WTC11 (cell line): Measurements from ENCODE around the gene PDCD1.

Source experiments
- KAT7 ChIP-seq: sonication (generic); formaldehyde crosslinking; IDR thresholded peaks from 2 replicates; pipeline ENCODE4 v1.8.1; 2023; ENCODE audit warnings: missing genetic modification reagents, mild to moderate bottlenecking, borderline replicate concordance
- TF ChIP-seq, protein P1 (sequence below): fragments of 250-450 bp; sonication (Bioruptor Pico); IDR thresholded peaks from 2 replicates; pipeline ENCODE4 v1.9.0; 2021; ENCODE audit warnings: mild to moderate bottlenecking
- TF ChIP-seq, protein P2 (sequence below): fragments of 200-600 bp; IDR thresholded peaks from 2 replicates; pipeline ENCODE4 v1.8.0; 2022; ENCODE audit warnings: antibody characterized with exemption
- TF ChIP-seq, protein P3 (sequence below): sonication (generic); formaldehyde crosslinking; IDR thresholded peaks from 2 replicates; pipeline ENCODE4 v1.8.1; 2023; ENCODE audit warnings: mild to moderate bottlenecking, missing genetic modification reagents, moderate library complexity

DNA sequence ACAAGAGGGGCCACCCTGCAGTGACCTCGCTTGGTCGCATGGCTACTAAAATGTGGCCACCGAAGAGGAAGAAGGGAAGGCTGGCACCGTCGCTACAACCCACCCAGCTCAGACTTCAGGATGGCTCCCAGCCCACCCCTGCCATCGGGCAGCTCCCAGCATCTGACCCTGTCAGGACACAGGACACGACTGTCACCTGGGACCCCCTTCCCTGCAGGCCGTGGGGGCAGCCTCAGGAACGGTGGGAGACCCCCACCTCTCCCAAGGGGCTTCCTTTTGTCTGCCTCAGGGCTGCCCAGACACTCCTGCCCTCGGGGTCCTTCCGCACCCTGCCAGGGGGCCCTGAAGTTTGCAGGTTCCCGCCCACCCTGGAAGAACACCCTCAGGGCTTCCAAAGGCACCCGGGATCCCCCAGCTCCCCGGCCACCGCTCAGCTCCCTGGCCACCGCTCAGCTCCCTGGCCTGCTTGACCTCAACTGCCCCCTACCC is 18.5 kb upstream of the PDCD1 start:
- TF ChIP-seq, protein P1, sequence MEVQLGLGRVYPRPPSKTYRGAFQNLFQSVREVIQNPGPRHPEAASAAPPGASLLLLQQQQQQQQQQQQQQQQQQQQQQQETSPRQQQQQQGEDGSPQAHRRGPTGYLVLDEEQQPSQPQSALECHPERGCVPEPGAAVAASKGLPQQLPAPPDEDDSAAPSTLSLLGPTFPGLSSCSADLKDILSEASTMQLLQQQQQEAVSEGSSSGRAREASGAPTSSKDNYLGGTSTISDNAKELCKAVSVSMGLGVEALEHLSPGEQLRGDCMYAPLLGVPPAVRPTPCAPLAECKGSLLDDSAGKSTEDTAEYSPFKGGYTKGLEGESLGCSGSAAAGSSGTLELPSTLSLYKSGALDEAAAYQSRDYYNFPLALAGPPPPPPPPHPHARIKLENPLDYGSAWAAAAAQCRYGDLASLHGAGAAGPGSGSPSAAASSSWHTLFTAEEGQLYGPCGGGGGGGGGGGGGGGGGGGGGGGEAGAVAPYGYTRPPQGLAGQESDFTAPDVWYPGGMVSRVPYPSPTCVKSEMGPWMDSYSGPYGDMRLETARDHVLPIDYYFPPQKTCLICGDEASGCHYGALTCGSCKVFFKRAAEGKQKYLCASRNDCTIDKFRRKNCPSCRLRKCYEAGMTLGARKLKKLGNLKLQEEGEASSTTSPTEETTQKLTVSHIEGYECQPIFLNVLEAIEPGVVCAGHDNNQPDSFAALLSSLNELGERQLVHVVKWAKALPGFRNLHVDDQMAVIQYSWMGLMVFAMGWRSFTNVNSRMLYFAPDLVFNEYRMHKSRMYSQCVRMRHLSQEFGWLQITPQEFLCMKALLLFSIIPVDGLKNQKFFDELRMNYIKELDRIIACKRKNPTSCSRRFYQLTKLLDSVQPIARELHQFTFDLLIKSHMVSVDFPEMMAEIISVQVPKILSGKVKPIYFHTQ = no peak
- TF ChIP-seq, protein P2, sequence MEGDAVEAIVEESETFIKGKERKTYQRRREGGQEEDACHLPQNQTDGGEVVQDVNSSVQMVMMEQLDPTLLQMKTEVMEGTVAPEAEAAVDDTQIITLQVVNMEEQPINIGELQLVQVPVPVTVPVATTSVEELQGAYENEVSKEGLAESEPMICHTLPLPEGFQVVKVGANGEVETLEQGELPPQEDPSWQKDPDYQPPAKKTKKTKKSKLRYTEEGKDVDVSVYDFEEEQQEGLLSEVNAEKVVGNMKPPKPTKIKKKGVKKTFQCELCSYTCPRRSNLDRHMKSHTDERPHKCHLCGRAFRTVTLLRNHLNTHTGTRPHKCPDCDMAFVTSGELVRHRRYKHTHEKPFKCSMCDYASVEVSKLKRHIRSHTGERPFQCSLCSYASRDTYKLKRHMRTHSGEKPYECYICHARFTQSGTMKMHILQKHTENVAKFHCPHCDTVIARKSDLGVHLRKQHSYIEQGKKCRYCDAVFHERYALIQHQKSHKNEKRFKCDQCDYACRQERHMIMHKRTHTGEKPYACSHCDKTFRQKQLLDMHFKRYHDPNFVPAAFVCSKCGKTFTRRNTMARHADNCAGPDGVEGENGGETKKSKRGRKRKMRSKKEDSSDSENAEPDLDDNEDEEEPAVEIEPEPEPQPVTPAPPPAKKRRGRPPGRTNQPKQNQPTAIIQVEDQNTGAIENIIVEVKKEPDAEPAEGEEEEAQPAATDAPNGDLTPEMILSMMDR = no peak
- TF ChIP-seq, protein P3, sequence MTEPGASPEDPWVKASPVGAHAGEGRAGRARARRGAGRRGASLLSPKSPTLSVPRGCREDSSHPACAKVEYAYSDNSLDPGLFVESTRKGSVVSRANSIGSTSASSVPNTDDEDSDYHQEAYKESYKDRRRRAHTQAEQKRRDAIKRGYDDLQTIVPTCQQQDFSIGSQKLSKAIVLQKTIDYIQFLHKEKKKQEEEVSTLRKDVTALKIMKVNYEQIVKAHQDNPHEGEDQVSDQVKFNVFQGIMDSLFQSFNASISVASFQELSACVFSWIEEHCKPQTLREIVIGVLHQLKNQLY (CRISPR knock-in tag) = no peak
- TF ChIP-seq KAT7 (CRISPR knock-in tag) = no peak
